Loucy (cell line): Measurements from ENCODE around the gene ANP32A.

Experiments
- CTCF ChIP-seq: fragments of 200-600 bp; sonication (generic); conservative IDR thresholded peaks from 2 replicates; pipeline ENCODE4 v1.5.1; 2014; ENCODE audit warnings: mild to moderate bottlenecking, antibody characterized with exemption, low read length
- EZH2phosphoT487 ChIP-seq: fragments of 200-600 bp; IDR thresholded peaks from 2 replicates; pipeline ENCODE4 v1.6.1; 2018; ENCODE audit warnings: antibody characterized with exemption, mild to moderate bottlenecking, moderate library complexity, borderline replicate concordance

GRCh38 chr15:68814596-68814995, 6.1 kb downstream of the ANP32A start:
- no peak for TF ChIP-seq CTCF
- TF ChIP-seq EZH2phosphoT487: no peak
